AG08396 (cell line): Measurements from ENCODE around the gene LRMDA.
"Not testable (repeated sequence)": the region's sequence is repeated elsewhere in the genome, so short reads cannot be mapped to it uniquely, and the experiment has no call there.

Experiments
- DNase-seq: peaks from one replicate; pipeline ENCODE4 v3.0.0; 2012; ENCODE audit warnings: low spot score, mixed read lengths

Gene LRMDA

DNA sequence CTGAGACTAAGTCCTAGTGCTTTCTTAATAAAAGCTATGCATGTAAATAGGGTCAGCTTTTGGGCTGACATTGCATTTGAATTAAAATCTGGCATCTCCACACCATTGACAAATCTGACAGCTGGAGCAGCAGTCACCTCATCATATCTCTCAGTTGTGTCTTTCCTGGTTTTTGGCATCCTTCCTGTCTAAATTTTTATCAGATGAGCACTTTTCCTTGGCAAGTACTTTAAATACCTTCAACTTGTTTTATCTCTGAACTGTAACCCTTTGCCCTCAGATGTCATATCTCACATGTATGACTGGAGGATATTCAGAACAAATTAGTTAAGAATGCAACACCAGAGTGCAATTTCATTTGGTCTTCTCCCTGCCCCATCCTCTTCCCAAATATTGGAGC is 1066.2 kb downstream of the LRMDA start:
- no peak for DNase-seq

DNA sequence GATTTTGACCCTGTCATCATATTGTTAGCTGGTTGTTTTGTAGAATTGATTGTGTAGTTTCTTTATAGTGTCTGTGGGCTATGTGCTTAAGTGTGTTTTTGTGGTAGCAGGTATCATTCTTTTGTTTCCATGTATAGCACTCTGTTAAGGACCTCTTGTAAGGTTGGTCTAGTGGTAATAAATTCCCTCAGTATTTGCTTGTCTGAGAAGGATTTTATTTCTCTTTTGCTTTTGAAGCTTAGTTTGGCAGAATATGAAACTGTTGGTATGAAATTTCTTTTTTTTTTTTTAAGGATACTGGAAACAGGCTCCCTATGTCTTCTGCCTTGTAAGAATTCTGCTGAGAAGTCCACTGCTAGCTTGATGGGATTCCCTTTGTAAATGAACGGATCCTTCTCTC is 1073.4 kb downstream of the LRMDA start:
- DNase-seq, result no peak

DNA sequence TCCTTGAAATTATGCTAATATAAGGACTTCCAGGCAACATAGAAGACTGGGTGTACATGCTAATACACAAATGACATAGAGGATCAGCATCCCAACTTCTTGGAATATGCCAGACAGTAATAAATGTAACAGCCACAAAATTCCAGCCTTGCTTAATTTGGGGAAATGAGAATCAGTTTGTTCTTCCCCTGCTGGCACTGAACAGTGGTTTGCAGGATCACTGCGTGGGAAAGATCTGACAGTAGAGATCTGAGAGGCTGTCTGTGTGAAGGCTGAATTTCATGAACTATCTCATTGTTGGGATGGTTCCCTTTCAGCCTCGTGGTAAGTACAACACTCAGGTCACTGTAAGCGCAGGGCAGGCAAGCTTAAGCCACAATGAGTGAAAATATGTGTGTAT is 1078.0 kb downstream of the LRMDA start:
- DNase-seq, result no peak

DNA sequence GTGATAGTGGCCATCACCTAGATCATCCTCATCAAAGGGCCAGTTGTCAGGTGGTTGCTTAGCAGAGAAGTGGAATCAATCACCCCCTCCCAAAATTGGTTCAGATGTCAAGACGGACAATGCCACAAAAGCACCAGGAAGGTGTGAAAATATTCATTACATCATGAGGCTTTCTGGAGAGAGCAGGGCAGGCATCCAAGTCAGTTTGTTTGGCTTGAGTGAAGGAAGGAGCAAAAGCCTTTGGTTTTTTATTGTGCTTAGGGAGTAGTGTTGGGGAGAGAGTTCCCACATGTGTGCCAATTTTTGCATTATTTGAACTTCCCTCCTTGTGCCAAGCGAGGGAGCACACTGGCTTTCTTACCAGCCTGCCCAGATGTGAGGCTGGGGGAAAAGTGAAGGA is 1082.9 kb downstream of the LRMDA start:
- DNase-seq, result no peak

DNA sequence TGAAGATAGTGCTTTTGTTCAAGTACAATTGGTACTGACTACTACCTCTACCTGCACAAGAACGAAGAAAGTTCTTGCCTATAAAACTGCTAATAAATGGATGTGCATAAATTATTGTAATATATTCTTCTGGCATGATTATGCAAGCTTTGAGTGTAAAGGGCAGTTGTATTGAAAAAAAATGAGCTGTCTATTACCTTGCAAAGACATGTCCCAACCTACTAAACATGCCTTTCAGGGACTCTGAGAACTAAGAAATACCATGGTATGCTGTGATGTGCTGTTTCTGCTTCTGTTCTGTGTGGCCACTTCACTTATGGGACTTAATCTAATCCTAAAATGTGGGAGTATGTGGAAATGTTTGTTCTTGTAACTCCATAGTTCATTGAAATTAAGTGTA is 1083.4 kb downstream of the LRMDA start:
- no peak for DNase-seq

DNA sequence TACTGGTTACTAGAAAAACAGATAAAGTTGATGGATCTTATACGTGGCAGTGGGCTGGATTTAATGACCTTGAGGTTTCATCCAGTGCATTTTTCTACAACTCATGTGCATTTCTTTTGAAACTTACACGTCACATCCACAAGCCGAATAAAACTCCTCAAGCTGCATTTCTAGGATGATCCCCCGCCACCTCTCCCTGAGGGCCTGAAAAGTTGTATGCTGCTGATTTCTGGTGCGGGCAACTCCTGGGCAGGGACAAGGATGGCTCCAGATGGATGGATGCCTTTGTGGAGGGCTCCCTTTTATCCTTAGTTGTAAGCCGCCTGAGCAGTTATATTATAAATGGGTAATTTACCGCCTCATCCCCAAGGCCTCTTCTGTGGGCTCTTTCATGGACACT is 1091.1 kb downstream of the LRMDA start:
- no peak for DNase-seq

DNA sequence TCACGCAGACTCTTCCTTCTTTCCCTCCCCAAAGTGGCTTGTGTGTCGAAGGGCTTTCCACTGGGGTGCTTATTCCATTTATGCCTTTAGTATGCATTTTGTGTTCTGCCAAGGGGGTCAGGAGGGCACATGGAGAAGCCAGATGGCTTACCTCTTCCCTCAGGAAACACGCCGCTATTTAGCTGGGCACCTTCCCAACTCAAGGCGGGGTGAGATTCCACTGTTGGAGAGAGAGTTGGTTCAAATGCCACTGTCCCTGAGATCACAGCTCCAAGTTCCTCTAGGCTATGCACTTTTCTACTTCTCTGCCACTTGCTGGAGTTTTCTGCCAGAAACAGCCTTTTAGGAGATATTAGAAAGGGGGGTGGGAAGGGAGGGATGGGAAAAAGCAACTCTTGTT is 1091.8 kb downstream of the LRMDA start:
- DNase-seq, result no peak

DNA sequence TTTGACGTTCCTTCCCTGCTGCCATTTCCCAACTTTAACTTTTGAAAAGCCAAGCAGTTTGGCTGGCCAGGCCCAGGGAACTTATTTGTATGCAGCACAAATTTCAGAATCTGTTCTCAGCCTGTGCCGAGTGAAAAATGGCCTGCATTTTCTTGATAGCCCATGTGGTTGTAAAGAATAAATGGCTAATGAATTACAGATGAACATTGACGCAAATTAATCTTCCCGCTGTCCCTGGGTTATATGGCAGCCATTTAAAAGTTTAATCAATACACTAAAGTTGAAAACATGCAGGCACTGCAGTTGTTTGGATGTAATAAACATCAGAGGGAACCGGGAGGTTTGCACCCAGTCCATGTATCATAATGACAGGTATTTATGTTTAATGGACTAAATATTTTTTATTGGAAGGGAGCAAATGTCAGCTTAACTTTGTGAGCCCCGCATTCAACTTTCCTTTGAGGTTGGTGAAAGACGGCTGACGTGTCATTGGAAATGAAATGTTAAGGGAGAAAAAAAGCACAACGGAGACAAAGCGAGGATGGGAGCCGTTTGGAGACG is 1092.4 kb downstream of the LRMDA start:
- no peak for DNase-seq

DNA sequence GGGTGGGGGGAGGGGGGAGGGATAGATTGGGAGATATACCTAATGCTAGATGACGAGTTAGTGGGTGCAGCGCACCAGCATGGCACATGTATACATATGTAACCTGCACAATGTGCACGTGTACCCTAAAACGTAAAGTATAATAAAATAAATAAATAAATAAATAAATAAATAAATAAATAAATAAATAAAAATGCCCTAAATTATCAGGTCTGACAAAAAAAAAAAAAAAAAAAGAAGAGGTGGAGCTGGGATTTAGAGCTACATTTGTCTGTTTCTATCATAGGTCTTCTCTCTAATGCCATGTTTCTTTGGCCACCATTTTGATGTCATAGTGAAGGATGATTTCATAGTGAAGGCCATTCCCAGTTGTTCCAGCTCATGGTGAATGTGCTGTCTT is 1095.4 kb downstream of the LRMDA start:
- not testable (repeated sequence) for DNase-seq

DNA sequence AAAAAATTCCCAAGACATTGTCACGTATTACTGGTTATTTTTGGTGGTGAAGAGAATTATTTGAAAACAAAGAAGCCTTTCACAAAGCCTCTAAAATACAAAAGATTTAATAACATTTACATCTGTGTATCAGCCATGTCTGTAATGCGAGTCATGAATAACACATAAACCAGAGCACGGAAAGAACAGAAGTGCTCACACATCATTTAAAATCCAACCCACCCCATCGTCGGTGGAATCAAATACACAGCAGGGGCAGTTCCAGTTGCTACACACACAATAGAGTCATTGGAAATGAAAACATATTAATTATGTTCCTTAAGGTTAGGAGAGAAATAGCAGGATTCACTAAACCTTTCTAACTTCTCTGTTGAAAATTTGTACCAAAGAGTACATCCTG is 1108.9 kb downstream of the LRMDA start:
- no peak for DNase-seq

DNA sequence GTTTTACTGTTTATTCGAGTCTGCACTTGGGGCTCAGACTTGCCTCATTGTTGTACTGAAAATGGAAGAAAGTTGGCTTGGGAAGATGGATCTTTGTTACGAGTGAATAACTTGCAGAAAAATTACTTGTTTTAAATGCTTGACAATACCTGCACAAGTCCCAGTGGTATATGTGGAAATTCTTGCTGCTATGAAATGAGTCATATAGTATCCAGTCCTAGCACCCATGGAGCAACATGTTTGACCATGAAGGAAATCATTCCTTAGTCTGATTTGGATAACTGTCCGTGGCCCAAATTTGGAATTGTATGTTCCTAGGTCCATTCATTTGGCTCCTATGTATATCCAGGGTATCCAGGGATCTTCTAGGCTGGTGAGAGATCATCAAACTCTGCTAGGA is 1109.4 kb downstream of the LRMDA start:
- no peak for DNase-seq

DNA sequence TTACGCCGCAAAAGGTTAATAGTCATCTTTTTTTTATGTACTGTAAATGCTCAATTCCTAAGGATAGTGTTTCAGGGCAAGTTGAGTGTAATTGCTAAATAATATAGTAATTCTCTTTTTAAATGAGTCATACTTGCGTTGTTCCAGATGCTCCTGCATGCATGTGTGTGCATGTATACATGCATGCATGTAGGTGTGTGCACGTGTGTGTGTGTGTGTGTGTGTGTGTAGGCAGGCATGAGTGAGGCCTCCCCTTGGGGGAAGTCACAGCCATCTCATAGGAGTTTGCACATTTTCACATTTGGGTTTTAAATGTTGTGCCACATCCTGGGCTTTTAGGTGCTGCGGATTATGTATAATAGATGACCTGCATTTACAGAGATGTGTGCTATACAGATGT is 1110.4 kb downstream of the LRMDA start:
- DNase-seq, result no peak

DNA sequence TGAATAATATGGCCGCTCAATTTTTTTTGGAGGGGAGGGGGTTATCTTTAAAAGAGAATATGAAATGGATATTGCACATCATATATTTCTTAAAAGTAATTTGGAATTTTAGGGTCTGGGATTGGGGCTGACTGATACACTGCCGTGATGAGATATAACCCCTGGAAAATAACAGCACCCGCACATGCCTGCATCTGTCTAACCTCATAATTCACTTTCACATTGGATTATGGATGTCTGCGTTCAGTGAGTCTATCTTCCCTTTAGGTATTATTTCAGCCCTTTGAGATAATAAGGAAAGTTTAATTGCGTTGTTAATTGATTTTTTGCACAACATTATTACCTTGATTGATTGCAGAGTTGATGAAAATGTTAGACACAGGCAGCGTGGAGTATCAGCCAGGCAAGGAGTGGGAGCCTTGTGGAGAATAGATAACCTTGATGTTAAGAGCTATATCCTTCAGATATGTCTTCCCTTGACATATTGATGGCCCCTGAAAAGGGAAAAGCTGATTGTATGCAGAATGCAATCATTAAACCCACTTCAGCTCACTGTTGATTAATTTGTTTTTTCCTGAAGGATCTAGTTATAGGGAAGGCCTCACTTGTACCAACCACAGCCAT is 1111.0 kb downstream of the LRMDA start:
- no peak for DNase-seq

DNA sequence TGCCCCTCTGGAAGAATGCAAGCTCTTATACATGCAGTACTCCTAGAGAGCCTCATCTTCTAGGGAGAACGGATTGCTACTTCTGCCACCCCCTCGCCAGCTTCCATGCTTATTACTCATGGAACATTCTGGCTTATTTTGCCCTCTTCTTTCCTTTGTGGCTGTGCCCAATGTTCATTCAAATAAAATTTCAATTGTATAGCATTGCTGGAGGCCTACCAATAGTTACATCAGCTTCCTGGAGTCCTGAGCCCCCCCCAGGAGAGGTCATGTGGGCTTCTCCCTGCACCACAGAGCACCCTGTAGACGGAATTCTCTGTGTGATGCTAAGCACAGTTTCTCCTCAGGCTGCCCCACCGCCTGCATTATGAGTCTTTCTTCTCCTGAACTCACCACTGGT is 1112.2 kb downstream of the LRMDA start:
- DNase-seq, result no peak

DNA sequence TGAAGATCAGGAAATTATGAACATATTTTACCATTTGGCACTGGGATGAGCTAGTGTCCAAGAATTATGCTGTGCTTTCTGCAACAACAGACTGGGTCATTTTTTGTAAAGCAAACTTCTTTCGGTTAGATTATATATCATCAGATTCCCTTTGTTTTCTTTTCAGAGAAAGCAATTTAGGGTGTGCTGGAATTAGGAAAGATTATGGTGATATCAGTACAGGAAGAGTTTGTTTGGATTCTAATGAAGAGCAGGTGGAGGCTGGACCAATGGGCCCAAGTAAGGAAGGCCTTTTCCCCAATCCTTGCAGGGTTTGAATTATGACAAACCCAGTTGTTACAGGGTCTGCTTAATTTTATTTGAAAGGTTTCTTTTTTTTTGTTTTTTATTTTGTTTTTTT is 1113.4 kb downstream of the LRMDA start:
- DNase-seq, result no peak

DNA sequence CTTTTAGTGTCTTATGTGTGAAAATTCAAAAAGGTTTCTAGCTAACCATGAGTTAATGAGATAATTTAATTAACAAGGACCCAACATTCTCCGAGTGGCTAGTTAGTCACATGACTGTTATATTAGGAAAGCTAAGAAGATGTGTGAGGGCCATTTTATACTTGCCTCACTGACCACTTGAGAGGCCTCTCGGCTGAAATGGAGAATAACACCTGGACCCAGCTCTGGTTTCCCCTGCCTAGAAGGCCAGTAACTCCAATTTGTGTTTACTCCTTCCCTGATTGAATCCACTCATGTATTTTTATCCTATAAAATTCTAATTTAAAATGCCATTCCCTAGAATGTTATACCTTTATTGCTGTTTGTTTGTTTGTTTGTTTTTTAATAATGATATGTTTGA is 1115.0 kb downstream of the LRMDA start:
- no peak for DNase-seq

DNA sequence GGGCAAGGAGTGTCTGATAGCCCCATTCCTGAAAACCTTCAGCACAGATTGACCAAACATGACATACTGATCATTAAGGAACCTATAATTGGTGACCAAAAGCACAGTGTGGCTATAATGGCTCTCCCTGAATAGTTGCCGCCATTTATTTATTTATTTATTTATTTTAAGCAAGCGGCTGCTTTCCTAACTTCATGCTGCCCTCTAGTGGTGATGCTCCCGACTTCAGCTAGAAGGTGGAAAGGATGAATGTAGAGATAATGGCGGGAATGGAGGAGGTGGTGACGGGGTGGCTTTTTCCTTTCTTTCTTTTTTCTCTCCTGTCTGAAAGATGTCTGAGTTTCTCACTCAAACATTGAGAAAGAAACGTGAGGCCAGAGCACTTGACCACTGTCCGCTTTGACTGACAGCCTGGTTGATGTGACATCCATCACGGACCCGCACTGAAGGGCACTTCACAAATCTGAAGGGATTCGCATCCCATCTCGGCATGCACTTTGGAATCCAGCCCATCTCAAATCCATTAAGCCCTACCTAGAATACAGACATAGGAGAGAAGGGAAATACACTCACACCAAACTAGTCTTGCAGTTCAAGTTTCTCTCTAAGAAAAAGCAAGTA is 1116.0 kb downstream of the LRMDA start:
- peak; percentile 40 for DNase-seq

DNA sequence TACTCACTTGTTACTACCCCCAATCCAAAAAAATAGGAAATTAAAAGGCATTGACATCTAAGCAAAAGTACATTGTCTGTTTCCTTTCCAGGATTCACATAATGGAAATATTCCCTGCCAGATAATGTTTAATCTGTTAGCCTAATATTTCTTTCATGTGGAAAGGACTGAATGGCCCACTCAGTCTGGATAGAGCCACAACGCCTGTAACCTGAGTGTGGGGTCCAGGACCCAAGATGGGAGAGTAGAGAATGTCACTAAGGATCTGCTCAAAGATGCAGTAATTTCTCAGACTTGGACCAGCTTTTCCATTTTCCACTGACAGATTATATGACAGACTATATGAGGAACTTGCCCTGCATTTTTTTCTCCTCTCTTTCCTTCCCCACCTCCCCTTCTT is 1117.3 kb downstream of the LRMDA start:
- DNase-seq, result no peak

DNA sequence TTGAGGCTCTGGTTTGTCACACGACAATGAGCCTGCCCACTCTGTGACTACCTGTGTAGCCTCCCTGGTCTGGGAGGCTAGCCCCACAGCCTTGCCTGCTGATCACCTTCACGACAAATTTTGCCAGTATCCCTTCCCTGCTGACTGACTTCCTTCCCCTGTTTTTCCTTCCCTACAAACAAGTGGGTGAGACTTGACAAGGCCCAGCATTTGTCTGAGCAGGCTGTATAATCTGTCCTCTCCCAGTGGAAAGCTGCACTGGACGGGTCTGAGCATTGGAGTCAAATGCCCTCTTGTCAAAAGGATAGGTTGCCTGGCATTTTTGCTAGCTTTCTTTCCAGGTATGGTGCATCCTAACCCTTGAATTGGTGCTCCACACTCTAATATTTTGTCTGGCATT is 1117.7 kb downstream of the LRMDA start:
- DNase-seq, result no peak

DNA sequence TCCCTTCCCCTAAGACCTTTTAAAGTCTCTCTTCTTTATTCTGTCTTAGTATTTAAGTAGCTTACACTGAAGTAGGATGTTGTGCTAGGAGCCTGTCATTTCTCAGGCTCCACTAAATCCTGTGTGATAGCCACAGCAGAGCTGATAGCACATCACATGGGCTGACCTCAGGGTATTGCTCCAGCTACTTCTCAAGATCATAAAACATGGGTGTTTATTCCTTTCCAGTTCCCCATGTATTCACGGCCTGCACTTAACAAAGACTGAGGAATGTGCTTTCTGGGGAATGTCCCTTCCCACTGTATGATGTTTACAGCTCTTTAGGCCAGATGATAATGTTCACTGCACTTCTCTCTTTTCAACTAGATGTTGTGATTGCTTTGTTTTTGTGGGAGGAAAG is 1119.4 kb downstream of the LRMDA start:
- peak; percentile 17 for DNase-seq

DNA sequence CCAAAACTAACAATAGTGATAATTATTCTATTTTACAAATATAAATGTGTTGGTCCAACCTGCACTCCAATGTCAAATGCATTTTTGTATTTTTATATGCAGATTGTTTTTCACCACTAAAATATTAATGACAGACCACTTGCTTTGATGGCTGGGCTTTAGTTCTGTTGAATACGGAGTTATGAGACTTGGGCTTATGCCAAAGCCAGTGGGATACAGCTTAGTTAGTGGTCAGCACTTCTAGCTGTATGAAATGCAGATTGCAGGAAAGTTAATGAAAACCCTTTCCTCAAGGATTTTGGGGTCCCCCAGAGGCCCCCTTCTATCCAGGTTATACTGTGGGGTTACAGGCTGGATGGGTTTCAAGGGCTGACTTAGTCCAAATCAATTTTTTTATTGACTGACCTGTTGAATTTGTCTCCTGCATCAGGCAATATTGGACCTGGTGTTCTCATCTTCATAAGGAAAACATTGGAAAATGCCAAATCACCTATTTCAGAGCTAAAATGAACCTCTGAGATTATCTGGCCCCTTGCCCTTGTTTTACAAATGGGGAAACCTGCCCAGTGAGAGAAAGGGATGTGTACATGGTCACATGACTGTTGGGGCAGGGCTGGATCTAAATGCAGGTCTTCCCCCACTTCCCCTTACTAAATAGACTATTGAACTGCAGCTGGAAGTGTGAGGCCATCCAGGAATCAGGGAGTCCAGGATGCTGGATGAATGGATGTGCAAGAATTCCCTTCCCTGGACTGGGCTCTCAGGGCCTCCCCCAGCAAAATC is 1120.9 kb downstream of the LRMDA start:
- DNase-seq, result no peak

DNA sequence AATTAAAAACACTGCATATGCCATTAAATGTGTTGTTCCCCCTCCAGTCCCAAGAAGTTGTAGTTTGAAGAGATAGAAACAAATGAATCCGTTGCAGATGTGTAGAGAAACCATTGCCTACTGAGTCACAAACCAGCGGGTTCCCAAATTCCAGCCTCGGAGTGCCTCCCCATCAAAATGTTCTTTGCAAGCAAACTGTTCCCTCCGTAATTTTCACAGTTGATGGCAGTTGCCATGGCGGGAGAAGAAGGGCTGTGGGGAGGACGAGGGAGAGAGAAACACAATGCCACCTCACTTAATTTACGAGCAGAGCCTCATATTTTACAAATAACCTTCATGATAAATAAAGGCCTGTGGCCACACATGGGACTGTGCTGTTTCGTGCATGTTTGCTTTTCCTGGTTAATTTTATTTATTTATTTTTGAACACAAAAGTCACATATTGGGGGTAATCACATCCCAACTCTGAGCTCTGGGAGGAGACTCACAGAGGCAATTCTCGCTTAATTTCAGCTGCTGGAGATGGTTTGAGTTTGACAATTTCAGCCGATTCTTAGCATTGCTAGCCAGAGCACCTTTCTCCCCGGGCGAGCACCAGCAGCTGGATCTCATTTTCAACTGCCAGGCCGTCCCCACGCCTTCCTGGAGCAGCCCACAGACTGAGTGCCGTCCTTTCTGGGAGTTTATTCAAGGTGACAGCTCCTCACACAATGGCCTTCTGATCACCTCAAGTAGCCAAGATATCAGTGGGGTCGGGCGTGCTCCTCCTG is 1122.0 kb downstream of the LRMDA start:
- DNase-seq, result peak; percentile 20

DNA sequence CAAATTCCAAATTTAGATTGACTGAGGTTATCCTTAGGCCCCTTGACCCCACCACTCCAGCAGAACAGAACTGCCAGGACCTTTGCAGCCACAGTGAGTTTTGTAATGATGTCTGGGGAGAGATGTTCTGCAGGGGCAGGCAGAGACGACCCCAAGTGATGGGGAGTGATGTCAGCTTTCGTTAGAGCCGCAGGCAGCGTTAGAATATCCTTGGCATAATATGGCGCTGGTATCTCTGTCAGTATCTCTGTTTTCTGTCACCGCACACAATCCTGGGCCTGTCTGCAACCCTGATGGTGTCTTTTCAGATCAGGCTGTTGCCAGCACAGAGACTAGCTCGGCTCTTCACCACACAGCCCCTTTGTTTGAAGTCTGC is 1122.6 kb downstream of the LRMDA start:
- no peak for DNase-seq
